MG63 (cell line): Measurements from ENCODE around the gene DOCK8. TPM values are rescaled to one million over a fixed set of nuclear protein-coding genes. Genes with fewer than 3 reads are reported as not detected.
"Not testable (repeated sequence)": the region's sequence is repeated elsewhere in the genome, so short reads cannot be mapped to it uniquely, and the experiment has no call there.

Source experiments
- DNase-seq: peaks from one replicate; pipeline ENCODE4 v3.0.0-alpha.2; 2020
- H3K27me3 ChIP-seq: fragments of 250-450 bp; sonication (Bioruptor Pico); 2 replicates; pipeline ENCODE4 v1.5.1; 2020; ENCODE audit warnings: mild to moderate bottlenecking, moderate library complexity
- H3K36me3 ChIP-seq: fragments of 250-450 bp; sonication (Bioruptor Pico); 2 replicates; pipeline ENCODE4 v1.5.1; 2020; ENCODE audit warnings: mild to moderate bottlenecking, moderate library complexity
- H3K4me3 ChIP-seq: fragments of 250-450 bp; sonication (Bioruptor Pico); 2 replicates; pipeline ENCODE4 v1.5.1; 2020; ENCODE audit warnings: mild to moderate bottlenecking, moderate library complexity
- H3K9me3 ChIP-seq: fragments of 250-450 bp; sonication (Bioruptor Pico); 2 replicates; pipeline ENCODE4 v1.5.1; 2020; ENCODE audit warnings: mild to moderate bottlenecking, moderate library complexity
- total RNA-seq: library from RNA; depleted of rRNA; stranded (reverse); fragments of >200 nt; shearing (Covaris generic); gene quantifications from 2 replicates; pipeline ENCODE4 v1.2.3, GENCODE V29; 2014; ENCODE audit warnings: low replicate concordance

The DOCK8 gene
- total RNA-seq, 1 experiment from 2014 or later: 6.5 TPM

- no peak for DNase-seq
- Histone ChIP-seq H3K4me3 (no peak overlapping the region), H3K9me3 (no peaks in the 10 kb centered on the region), H3K36me3 (no peaks in the 10 kb centered on the region), H3K27me3 (no peaks in the 10 kb centered on the region)
These were observed 7.5 kb downstream of the DOCK8 start for GRCh38 chr9:221989-222776.

- Histone ChIP-seq H3K4me3 (no peak overlapping the region), H3K27me3 (no peaks in the 10 kb centered on the region), H3K9me3 (no peaks in the 10 kb centered on the region), H3K36me3 (no peaks in the 10 kb centered on the region)
- no peak for DNase-seq
These were observed 8.5 kb downstream of the DOCK8 start for GRCh38 chr9:223152-223551.

GRCh38 chr9:224026-224425 is 9.4 kb downstream of the DOCK8 start:
- no peak for DNase-seq
- H3K4me3 ChIP-seq: no peak overlapping the region
- no peaks in the 10 kb centered on the region for H3K9me3 ChIP-seq
- no peaks in the 10 kb centered on the region for H3K27me3 ChIP-seq
- H3K36me3 ChIP-seq: no peaks in the 10 kb centered on the region

GRCh38 chr9:224582-225520 is 10.2 kb downstream of the DOCK8 start:
- no peaks in the 10 kb centered on the region for H3K27me3 ChIP-seq
- H3K9me3 ChIP-seq: no peaks in the 10 kb centered on the region
- no peak overlapping the region for H3K4me3 ChIP-seq
- H3K36me3 ChIP-seq: no peaks in the 10 kb centered on the region
- DNase-seq: no peak

GRCh38 chr9:227860-228259 is 13.2 kb downstream of the DOCK8 start:
- Histone ChIP-seq H3K9me3 (no peaks in the 10 kb centered on the region), H3K4me3 (no peak overlapping the region), H3K36me3 (no peaks in the 10 kb centered on the region), H3K27me3 (no peaks in the 10 kb centered on the region)
- no peak for DNase-seq

- H3K27me3 ChIP-seq: no peaks in the 10 kb centered on the region
- H3K9me3 ChIP-seq: no peaks in the 10 kb centered on the region
- H3K36me3 ChIP-seq: no peaks in the 10 kb centered on the region
- no peak overlapping the region for H3K4me3 ChIP-seq
- no peak for DNase-seq
These were observed 14.4 kb downstream of the DOCK8 start for GRCh38 chr9:228929-229695.

- not testable (repeated sequence) for DNase-seq, H3K9me3 ChIP-seq, H3K4me3 ChIP-seq, H3K36me3 ChIP-seq, H3K27me3 ChIP-seq
These were observed 17.0 kb downstream of the DOCK8 start for GRCh38 chr9:231625-232024.

GRCh38 chr9:233708-234107 is 19.0 kb downstream of the DOCK8 start:
- H3K27me3 ChIP-seq, H3K36me3 ChIP-seq, H3K4me3 ChIP-seq, DNase-seq, H3K9me3 ChIP-seq: not testable (repeated sequence)

- no peaks in the 10 kb centered on the region for H3K27me3 ChIP-seq
- H3K4me3 ChIP-seq: no peak overlapping the region
- H3K36me3 ChIP-seq: no peaks in the 10 kb centered on the region
- no peaks in the 10 kb centered on the region for H3K9me3 ChIP-seq
- DNase-seq: no peak
These were observed 22.6 kb downstream of the DOCK8 start for GRCh38 chr9:237141-237857.

- no peak for DNase-seq
- Histone ChIP-seq H3K27me3 (no peaks in the 10 kb centered on the region), H3K4me3 (no peak overlapping the region)
These were observed 23.2 kb downstream of the DOCK8 start for GRCh38 chr9:237858-238345.

GRCh38 chr9:242461-243080 is 27.9 kb downstream of the DOCK8 start:
- H3K27me3 ChIP-seq: no peaks in the 10 kb centered on the region
- no peak for DNase-seq
- H3K4me3 ChIP-seq: no peak overlapping the region
- no peaks in the 10 kb centered on the region for H3K9me3 ChIP-seq
- H3K36me3 ChIP-seq: no peaks in the 10 kb centered on the region

More at GRCh38 chr9:237858-238345, 23.2 kb downstream of the DOCK8 start:
- no peaks in the 10 kb centered on the region for H3K36me3 ChIP-seq
- no peaks in the 10 kb centered on the region for H3K9me3 ChIP-seq

- Histone ChIP-seq H3K4me3 (no peak overlapping the region), H3K27me3 (no peaks in the 10 kb centered on the region), H3K36me3 (no peaks in the 10 kb centered on the region), H3K9me3 (no peaks in the 10 kb centered on the region)
- DNase-seq: no peak
These were observed 33.8 kb downstream of the DOCK8 start for GRCh38 chr9:248278-248961.

GRCh38 chr9:249025-249424 is 34.4 kb downstream of the DOCK8 start:
- no peaks in the 10 kb centered on the region for H3K36me3 ChIP-seq
- H3K27me3 ChIP-seq: no peaks in the 10 kb centered on the region
- DNase-seq: no peak
- H3K9me3 ChIP-seq: no peaks in the 10 kb centered on the region
- H3K4me3 ChIP-seq: no peak overlapping the region

GRCh38 chr9:250039-250438 is 35.4 kb downstream of the DOCK8 start:
- no peak for DNase-seq
- H3K36me3 ChIP-seq: no peaks in the 10 kb centered on the region
- no peaks in the 10 kb centered on the region for H3K27me3 ChIP-seq
- no peaks in the 10 kb centered on the region for H3K9me3 ChIP-seq
- H3K4me3 ChIP-seq: no peak overlapping the region

- no peak for DNase-seq
- Histone ChIP-seq H3K36me3 (no peaks in the 10 kb centered on the region), H3K27me3 (no peaks in the 10 kb centered on the region), H3K9me3 (no peaks in the 10 kb centered on the region), H3K4me3 (no peak overlapping the region)
These were observed 36.0 kb downstream of the DOCK8 start for GRCh38 chr9:250625-251024.
